HG02840 (cell line): ENCODE data around the gene CCNI.
A peak's percentile ranks its signal among the peaks of the same experiment; 100 is the strongest.

Source experiments
- ATAC-seq: cut with Tn5 transposase; IDR thresholded peaks from one replicate; pipeline ENCODE4 v1.9.1; 2021; ENCODE audit warnings: mild to moderate bottlenecking, moderate library complexity, moderate number of reproducible peaks; ENCODE audit not compliant: unreplicated experiment, low FRiP score

The CCNI gene

GRCh38 chr4:77007358-77008230 is 68.2 kb downstream of the CCNI start:
- ATAC-seq: peak; percentile 71

DNA sequence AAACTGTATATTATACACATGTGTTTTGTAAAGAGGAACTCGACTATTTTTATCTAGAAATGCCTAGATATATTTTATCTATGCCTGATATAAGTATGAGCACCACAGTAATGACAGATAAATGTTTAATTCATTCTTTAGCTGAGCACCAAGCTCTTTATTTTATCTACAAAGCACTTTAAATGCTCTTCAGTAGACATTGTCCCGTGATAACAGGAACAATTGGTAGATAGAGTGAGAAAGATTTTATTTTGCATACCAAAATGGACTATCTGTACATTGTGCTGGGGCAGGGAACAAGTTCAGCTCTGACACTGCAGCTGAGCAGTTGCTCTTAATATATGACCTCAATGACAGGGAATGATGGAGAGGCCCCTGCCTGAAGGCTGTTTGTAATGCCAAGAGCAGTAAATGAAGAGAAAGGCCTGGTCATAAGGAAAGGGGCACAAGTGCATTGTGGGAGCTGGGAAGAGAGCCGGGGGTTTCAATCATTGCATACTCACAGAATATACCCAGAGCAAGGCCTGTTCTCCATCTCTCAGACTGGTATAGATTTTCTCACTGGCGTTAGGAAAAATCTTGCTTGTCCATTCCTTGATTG is 68.9 kb downstream of the CCNI start:
- no peak for ATAC-seq

GRCh38 chr4:77003400-77003799 is 72.4 kb downstream of the CCNI start:
- no peak for ATAC-seq

DNA sequence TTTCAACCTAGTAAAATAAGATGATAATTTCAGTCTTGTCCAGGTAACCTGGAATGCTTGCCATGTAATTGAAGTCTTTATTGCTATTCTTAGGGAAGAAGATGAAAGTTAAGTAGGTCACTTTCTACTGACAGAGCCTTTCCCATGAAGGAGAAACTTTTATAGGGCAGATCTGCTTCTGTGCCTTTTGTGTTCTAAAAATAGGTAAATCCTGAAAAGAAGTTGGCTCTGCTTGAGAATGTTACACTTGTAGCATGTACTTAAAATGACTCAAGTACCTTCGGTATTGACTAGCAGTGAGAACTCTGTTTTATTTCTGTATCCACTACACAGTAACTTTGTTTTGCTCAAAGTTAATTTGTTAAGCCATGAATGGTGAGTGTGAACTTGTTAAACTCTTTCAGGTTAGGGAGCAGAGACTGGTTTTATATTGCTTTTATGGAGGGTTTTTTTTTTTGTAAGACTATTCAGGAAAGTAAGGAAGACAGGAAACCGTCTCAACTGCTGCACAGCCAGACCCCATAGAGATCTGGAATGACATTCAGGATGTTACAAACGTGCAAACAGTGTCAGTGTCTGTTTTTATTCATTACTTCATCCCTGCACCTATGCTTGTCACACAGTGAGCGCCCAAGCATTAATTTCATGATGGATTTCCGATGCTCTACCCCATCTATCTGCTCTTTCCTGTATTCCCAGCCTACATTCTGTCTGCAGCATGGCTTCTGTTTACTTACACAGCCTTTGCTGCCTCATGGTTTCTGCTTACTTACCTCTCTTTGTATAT is 73.3 kb downstream of the CCNI start:
- ATAC-seq: no peak

GRCh38 chr4:77001907-77002306 is 73.9 kb downstream of the CCNI start:
- ATAC-seq: no peak

DNA sequence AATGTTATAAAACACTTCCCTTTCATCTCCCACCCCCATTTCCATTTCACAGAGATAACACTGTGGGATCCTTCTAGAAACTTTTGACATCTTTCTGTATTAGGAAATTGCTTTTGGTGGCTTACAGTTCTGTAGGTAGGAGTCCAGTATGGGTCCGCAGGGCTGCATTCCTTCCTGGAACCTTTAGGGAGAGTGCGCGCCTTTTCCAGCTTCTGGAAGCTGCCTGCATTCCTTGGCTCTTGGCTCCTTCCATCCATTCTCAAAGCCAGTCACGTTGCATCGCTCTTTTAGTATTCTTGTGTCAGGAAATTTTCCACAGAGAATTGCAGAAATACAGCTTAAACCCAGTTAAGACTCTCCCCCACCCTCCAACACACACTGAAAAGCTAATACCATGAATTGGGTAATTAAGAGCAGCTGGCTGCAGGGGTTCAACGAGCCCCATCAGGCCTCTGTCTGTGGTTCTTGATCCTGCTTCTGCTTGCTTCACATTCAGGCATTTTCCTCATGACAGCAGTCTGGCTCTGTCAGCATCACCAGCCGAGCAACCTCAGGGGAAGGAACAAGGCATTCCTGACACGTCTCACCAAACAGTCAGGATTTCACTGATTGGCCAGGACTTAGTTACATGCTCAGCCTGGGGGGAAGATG is 77.4 kb downstream of the CCNI start:
- ATAC-seq: no peak

DNA sequence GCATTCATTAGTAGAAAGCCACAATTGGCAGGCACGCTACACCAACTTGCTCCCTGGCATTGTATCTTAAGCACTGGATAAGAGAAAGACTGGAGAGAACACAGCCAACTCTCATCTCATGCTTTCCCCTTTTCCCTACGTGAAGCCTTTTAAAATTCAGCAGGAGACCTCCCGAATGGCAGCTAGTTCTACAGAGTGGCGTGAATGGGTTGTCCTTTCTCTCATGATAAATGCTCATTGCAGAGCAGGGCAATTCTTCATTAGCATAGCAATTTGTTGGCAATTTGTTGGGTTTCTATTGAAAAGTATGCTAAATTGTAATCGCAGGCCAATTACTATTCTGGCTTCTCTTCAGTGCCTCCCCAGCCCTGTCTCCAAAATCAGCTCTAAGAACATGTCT is 78.3 kb downstream of the CCNI start:
- ATAC-seq: no peak
